Muscle layer of duodenum (tissue), 2 donors: ENCODE data around the gene CEP70.

Source experiments
- H3K27ac ChIP-seq: one replicate; pipeline ENCODE4 v1.7.0; 2013; ENCODE audit warnings: mild to moderate bottlenecking, low read length
- H3K27me3 ChIP-seq: one replicate; pipeline ENCODE4 v1.7.0; 2013; ENCODE audit warnings: low read depth, mild to moderate bottlenecking, control low read depth, low read length
- H3K36me3 ChIP-seq, 2 donors: one replicate each; pipeline ENCODE4 v1.7.0; 2013; ENCODE audit warnings: low read length in 2 of 2, control low read depth in 1 of 2, mild to moderate bottlenecking in 1 of 2; ENCODE audit not compliant: insufficient read depth in 2 of 2, control insufficient read depth in 1 of 2
- H3K4me1 ChIP-seq, 2 donors: one replicate each; pipeline ENCODE4 v1.7.0; 2013; ENCODE audit warnings: low read length in 2 of 2, mild to moderate bottlenecking in 2 of 2, control low read depth in 1 of 2, moderate library complexity in 1 of 2; ENCODE audit not compliant: insufficient read depth in 2 of 2, control insufficient read depth in 1 of 2
- H3K4me3 ChIP-seq, 2 donors: one replicate each; pipeline ENCODE4 v1.7.0; 2013; ENCODE audit warnings: low read length in 2 of 2, low read depth in 1 of 2, mild to moderate bottlenecking in 1 of 2
- H3K9me3 ChIP-seq, 2 donors: one replicate each; pipeline ENCODE4 v1.7.0; 2013; ENCODE audit warnings: low read length in 2 of 2, control low read depth in 1 of 2, mild to moderate bottlenecking in 1 of 2; ENCODE audit not compliant: control insufficient read depth in 1 of 2
- donor health status: healthy.

The CEP70 gene

DNA sequence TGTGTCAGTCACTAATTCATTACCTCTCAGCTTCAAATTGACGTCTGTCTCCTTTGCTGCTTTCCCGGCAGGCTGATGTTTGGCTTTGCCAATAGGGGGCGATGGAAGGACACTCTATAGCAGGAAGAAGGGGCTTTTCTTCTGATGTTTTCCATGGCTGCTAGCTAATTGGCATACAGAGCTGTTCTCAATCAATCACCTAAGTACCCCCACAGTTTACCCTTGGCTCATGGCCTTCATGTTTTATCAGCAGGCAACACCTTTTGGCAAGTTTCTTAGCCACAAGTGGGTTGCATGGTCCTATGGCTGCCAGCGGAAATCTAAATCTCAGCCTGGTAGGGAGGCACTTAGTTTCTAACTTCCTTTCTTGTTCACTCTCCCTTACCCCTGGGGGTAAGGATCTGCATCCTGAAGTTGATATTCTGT is 114.6 kb downstream of the CEP70 start:
- no peaks in the 10 kb centered on the region for H3K36me3 ChIP-seq
- no peaks in the 10 kb centered on the region for H3K27me3 ChIP-seq
- H3K4me3 ChIP-seq: no peak overlapping the region
- no peaks in the 10 kb centered on the region for H3K9me3 ChIP-seq
- H3K27ac ChIP-seq: no peak overlapping the region
- no peaks in the 10 kb centered on the region for H3K4me1 ChIP-seq

DNA sequence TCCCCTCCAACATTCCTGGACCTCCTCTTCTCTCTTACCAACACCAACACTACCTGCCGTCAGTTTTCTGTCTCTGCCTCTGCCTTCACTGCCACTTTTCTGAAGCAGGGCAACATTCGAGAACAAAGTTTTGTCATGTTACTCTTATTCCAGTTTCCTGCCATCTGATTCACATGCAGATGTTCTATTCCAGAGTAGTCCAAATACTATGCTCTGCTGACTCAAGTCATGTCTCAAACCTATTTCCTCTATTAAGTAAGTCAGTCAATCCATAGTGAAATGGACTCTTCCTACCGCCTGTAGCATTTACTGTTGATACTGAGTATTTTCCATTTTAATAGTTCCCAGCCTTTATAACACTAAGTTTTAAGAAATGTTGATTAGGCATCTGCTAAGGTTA is 116.3 kb downstream of the CEP70 start:
- H3K36me3 ChIP-seq: no peaks in the 10 kb centered on the region
- no peaks in the 10 kb centered on the region for H3K9me3 ChIP-seq
- H3K4me1 ChIP-seq: no peaks in the 10 kb centered on the region
- H3K27me3 ChIP-seq: no peaks in the 10 kb centered on the region
- H3K4me3 ChIP-seq: no peak overlapping the region
- no peak overlapping the region for H3K27ac ChIP-seq

DNA sequence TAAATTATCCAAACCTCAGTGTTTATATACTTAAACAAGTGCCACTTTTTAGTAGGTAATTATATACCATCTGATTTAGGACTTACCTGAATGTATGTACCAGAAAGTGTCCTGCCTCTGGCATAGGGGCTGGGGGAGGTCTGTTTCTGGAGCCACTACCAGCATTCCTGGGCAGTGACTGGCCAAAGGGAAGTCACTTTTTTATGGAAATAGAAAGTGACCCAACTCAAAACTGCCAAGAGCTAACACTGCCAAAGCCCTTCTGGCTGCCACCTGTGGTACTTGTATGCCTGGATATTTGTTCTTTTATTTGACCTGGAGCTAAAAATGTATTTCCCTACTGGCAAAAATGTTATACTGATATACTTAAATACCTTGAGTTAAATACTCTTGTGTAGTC is 116.9 kb downstream of the CEP70 start:
- H3K27ac ChIP-seq: no peak overlapping the region
- H3K27me3 ChIP-seq: no peaks in the 10 kb centered on the region
- no peaks in the 10 kb centered on the region for H3K36me3 ChIP-seq
- H3K9me3 ChIP-seq: no peaks in the 10 kb centered on the region
- H3K4me3 ChIP-seq: no peak overlapping the region
- H3K4me1 ChIP-seq: no peaks in the 10 kb centered on the region

DNA sequence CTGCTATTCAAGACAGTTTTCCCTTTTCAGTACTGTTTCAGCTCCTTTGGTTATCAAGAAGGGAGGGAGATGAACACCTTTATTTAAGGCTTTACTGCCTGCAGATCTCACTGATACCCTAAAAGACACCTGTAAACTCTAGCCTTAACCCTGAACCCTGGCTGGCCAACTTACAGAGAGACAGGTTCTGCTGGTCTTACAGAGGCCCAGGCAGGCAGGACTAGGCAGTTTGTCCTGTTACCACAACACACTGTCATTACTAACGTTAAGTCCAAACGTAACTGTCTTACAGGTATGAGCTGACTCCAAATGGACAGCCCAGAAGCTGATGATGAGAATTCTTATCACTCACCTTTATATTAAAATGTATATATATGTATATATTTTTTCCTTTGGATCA is 117.5 kb downstream of the CEP70 start:
- no peak overlapping the region for H3K4me3 ChIP-seq
- H3K9me3 ChIP-seq: no peaks in the 10 kb centered on the region
- H3K27me3 ChIP-seq: no peaks in the 10 kb centered on the region
- H3K27ac ChIP-seq: no peak overlapping the region
- no peaks in the 10 kb centered on the region for H3K4me1 ChIP-seq
- H3K36me3 ChIP-seq: no peaks in the 10 kb centered on the region

DNA sequence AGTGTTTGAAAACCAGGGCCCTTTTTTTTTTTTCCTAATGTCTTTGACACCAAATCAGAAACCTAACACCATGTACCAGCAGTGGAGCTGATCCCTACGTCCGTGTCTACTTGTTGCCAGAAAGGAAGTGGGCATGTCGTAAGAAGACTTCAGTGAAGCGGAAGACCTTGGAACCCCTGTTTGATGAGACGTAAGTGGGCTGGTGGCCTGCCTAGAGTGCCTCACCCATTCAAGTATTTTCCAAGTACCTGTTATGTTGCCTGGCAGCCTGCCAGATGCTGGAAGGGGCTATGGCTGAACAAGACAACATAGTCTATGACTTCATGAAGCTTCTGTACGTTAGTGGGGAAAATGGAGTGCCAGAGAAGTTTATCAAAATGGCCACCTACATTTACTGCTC is 119.9 kb downstream of the CEP70 start:
- Histone ChIP-seq H3K27ac (no peak overlapping the region), H3K9me3 (no peaks in the 10 kb centered on the region), H3K4me3 (no peak overlapping the region), H3K27me3 (no peaks in the 10 kb centered on the region), H3K4me1 (peaks cover 0 to under 1% of the 10 kb centered on the region in 2 donors), H3K36me3 (no peaks in the 10 kb centered on the region)

DNA sequence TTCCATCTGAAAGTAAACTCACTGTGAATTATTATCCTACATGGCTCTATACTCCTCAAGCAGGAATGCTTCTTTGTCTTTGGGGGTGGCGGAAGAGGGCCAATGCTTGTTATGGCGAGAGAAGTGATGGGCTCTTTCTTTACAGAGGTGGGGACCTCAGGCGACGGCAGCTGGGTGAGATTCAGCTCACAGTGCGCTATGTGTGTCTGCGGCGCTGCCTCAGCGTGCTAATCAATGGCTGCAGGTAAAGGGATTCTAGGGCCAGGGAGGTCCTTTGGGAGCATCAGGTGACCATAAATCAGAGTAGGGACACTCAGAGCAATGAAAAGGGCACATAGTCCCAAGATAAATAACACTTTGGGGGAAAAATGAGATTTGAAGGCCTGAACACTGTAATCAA is 120.7 kb downstream of the CEP70 start:
- Histone ChIP-seq H3K4me1 (peaks cover 0 to 6% of the 10 kb centered on the region in 2 donors), H3K9me3 (no peaks in the 10 kb centered on the region), H3K4me3 (no peak overlapping the region), H3K36me3 (no peaks in the 10 kb centered on the region), H3K27me3 (no peaks in the 10 kb centered on the region), H3K27ac (no peak overlapping the region)

DNA sequence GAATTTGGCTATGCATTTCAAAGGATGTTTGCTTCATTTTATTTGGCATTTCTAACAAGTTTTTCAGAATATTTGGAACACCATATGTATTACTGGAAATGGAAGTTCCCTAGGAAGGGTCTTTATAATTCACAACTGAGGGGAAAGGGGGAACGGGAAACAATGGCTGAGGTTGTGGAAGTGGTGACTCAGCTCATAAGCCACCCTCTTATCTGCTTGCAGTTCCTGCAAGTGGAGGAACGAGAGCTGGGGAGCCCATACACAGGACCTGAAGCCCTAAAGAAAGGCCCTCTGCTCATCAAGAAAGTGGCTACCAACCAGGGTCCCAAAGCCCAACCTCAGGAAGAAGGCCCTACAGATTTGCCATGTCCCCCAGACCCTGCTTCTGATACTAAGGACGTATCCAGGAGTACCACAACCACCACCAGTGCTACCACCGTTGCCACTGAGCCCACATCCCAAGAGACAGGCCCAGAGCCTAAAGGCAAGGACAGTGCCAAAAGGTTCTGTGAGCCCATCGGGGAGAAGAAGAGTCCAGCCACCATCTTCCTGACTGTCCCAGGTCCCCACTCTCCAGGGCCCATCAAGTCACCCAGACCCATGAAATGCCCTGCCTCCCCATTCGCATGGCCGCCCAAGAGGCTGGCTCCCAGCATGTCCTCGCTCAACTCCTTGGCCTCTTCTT is 121.8 kb downstream of the CEP70 start:
- H3K36me3 ChIP-seq: no peaks in the 10 kb centered on the region
- H3K4me1 ChIP-seq: peaks cover 0 to 6% of the 10 kb centered on the region in 2 donors
- H3K27ac ChIP-seq: no peak overlapping the region
- H3K9me3 ChIP-seq: no peaks in the 10 kb centered on the region
- no peak overlapping the region for H3K4me3 ChIP-seq
- H3K27me3 ChIP-seq: no peaks in the 10 kb centered on the region

DNA sequence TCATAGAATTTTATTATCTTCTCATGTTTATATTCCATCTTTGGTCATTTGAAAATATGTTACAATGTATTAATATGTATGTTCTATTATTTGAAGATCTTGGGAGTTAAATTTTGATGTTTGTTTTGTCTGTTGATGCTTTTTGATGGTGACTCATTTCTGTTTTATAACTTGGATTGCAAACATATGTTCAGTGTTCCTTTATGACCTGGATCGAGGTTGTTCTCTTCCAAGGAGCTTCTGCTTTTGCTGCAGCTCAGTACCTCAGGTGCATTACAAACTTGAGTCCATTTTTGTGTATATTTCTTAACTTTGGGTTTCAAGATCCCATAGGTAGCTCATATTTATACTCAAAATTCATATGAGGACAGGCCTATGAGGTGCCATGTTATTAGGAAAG is 122.6 kb downstream of the CEP70 start:
- Histone ChIP-seq H3K4me3 (no peak overlapping the region), H3K27me3 (no peaks in the 10 kb centered on the region), H3K9me3 (no peaks in the 10 kb centered on the region), H3K4me1 (peaks cover 0 to 6% of the 10 kb centered on the region in 2 donors), H3K27ac (no peak overlapping the region), H3K36me3 (no peaks in the 10 kb centered on the region)

DNA sequence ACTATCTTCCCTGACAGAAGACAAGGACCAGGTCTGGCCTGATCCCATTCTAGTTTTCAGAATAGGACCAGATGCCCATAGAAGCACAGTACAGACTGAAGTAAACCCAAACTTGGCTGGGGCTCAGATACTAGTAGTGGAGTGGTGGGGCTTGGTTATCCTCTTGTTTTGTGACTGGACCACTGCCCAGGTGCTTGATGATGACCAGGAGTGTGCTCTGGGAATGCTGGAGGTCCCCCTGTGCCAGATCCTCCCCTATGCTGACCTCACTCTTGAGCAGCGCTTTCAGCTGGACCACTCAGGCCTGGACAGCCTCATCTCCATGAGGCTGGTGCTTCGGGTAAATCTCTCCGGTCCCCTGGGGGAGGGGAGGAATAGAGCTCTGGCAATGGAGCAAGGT is 123.4 kb downstream of the CEP70 start:
- H3K9me3 ChIP-seq: no peaks in the 10 kb centered on the region
- no peaks in the 10 kb centered on the region for H3K36me3 ChIP-seq
- no peaks in the 10 kb centered on the region for H3K27me3 ChIP-seq
- H3K27ac ChIP-seq: no peak overlapping the region
- no peak overlapping the region for H3K4me3 ChIP-seq
- H3K4me1 ChIP-seq: peaks cover 0 to 6% of the 10 kb centered on the region in 2 donors

DNA sequence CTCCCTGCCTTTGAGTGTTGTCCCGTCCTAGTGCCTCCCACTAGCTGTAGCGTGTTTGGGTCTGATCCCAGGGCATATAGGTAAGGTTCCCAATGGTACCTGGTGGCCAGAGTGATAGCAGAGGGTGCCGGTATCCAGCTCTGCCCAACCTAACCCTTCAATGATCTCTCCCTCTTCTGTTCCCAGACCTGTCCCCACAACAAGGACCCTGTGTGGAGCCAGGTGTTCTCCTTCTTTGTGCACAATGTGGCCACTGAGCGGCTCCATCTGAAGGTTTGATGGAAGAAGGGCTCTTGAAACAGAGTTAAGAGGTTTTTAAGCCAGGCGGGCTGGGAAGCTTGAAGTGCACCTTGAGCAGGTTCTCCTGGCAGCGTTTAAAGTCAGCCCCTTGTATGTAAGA is 124.2 kb downstream of the CEP70 start:
- no peaks in the 10 kb centered on the region for H3K36me3 ChIP-seq
- H3K27me3 ChIP-seq: no peaks in the 10 kb centered on the region
- H3K4me3 ChIP-seq: no peak overlapping the region
- no peak overlapping the region for H3K27ac ChIP-seq
- no peaks in the 10 kb centered on the region for H3K9me3 ChIP-seq
- H3K4me1 ChIP-seq: peaks cover 0 to 6% of the 10 kb centered on the region in 2 donors

DNA sequence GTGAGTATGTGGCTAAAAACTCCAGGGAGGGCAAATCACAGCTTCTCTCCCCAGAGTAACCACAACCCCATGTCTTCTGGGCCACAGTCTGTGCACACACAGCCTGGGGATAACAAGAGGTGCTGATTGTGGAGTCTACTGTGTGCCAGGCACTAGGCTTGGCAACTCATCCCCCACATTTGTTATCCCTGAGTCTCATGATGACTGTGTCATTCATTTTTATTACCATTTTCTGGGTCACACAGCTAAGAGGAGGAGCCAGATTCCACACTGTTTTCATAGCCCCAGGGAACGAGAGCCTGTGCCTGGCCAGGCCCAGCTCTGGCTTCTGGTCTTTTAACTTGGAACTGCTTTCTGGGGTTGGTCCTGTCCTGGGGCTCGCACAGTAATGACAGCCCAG is 125.2 kb downstream of the CEP70 start:
- H3K27me3 ChIP-seq: no peaks in the 10 kb centered on the region
- no peak overlapping the region for H3K4me3 ChIP-seq
- H3K9me3 ChIP-seq: no peaks in the 10 kb centered on the region
- no peak overlapping the region for H3K27ac ChIP-seq
- H3K36me3 ChIP-seq: no peaks in the 10 kb centered on the region
- H3K4me1 ChIP-seq: peaks cover 0 to 6% of the 10 kb centered on the region in 2 donors

DNA sequence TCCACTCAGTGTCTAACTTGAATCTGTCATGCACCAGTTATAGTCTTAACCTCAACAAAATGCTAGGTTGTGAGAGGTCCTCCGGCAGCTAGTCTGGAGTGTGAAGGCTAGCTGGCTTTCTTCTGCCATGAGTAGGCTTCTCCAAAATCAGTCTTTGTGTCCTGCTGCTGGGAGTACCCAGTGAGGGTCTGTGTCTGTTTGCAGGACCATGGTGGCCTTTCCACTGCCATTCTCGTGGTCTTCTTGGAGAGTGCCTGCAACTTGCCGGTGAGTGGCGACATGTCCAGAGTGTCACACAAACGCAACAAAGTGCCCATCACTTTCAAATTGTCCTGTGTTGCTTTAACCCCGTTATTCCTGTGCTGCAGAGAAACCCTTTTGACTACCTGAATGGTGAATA is 125.6 kb downstream of the CEP70 start:
- Histone ChIP-seq H3K4me1 (peaks cover 0 to 6% of the 10 kb centered on the region in 2 donors), H3K4me3 (no peak overlapping the region), H3K27me3 (no peaks in the 10 kb centered on the region), H3K27ac (no peak overlapping the region), H3K36me3 (no peaks in the 10 kb centered on the region), H3K9me3 (no peaks in the 10 kb centered on the region)
